Measurements from ENCODE around the gene CREB5. TPM values are rescaled to one million over a fixed set of nuclear protein-coding genes. Genes with fewer than 3 reads are reported as not detected.

CREB5 gene
- total RNA-seq, 2 donors from 2014 or later: 0.53 to 2.6 TPM

DNA sequence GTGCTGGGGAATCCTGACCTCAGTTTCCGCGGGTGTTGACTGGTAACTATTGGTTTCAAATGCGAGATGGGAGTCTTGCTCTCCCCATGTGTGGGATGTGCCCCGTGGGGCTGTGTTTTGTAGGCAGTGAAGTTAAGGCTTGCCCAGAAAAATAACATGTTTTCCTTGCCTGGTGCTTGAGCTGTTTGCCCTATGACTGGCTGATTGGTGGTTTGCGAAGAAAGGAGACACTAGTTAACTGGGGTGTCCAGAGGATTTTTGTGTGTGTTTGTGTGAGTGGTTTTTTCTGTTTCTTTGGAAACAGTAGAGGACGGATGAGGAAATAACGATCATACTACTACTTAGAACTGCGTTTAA lies 61.9 kb downstream of the CREB5 start:
- Histone ChIP-seq H3K27me3 (ENCODE audit: control insufficient read depth, insufficient read depth, low read length, poor library complexity, severe bottlenecking) (no peaks in the 10 kb centered on the region), H3K27ac (ENCODE audit: low read depth, low read length) (no peak overlapping the region), H3K36me3 (ENCODE audit: control insufficient read depth, insufficient read depth, low read length) (no peaks in the 10 kb centered on the region), H3K9me3 (ENCODE audit: control insufficient read depth, low read length) (no peaks in the 10 kb centered on the region), H3K4me1 (ENCODE audit: control insufficient read depth, insufficient read depth, low read length) (peaks cover 6% of the 10 kb centered on the region), H3K4me3 (ENCODE audit: low read length) (no peak overlapping the region), H3K9ac (ENCODE audit: extremely low read depth, low read length, poor library complexity, severe bottlenecking) (no peak overlapping the region)
- no peak for DNase-seq
- Mint-ChIP-seq H3K36me3 (ENCODE audit: low read depth) (no peaks in the 10 kb centered on the region), H3K27me3 (ENCODE audit: insufficient read depth) (peaks cover 7% of the 10 kb centered on the region), H3K4me3 (no peak overlapping the region), H3K4me1 (peaks cover 31% of the 10 kb centered on the region), H3K27ac (no peak overlapping the region), H3K9me3 (no peaks in the 10 kb centered on the region)
- 85 to 100% methylated on average over 1 to 8 of the region's 8 CpGs for WGBS, 2 experiments (ENCODE audit: insufficient coverage in 1 of 2, insufficient read length in 1 of 2)
- TF ChIP-seq CTCF (conservative IDR thresholded peaks at IDR 0.05): no peak

DNA sequence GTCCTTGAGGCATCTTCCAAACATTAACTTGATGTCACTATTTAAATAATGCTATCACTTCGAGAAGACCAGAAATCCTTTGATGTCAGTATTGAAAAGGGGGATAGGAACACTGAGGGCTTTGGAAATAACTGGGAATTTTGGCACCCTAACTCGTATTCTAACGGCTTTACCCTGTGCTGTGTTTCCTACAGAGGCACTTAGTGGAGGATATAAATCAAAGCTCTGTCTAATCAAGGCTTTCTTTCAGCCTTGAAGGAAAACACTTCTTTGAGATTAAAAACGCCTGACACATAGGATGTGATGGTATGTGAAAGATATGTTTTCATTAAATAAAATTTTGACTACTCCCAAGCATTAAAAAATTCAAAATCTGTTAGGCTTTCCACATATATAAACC lies 62.3 kb downstream of the CREB5 start:
- Mint-ChIP-seq H3K27ac (no peak overlapping the region), H3K36me3 (ENCODE audit: low read depth) (no peaks in the 10 kb centered on the region), H3K4me1 (peaks cover 31% of the 10 kb centered on the region), H3K4me3 (no peak overlapping the region), H3K27me3 (ENCODE audit: insufficient read depth) (peaks cover 7% of the 10 kb centered on the region), H3K9me3 (no peaks in the 10 kb centered on the region)
- 95 to 98% methylated on average over 3 to 4 of the region's 4 CpGs for WGBS, 2 experiments (ENCODE audit: insufficient coverage in 1 of 2, insufficient read length in 1 of 2)
- H3K9ac ChIP-seq (ENCODE audit: extremely low read depth, low read length, poor library complexity, severe bottlenecking): no peak overlapping the region
- H3K27ac ChIP-seq (ENCODE audit: low read depth, low read length): no peak overlapping the region
- H3K4me1 ChIP-seq (ENCODE audit: control insufficient read depth, insufficient read depth, low read length): peaks cover 6% of the 10 kb centered on the region
- no peaks in the 10 kb centered on the region for H3K27me3 ChIP-seq (ENCODE audit: control insufficient read depth, insufficient read depth, low read length, poor library complexity, severe bottlenecking)
- no peak for TF ChIP-seq CTCF (conservative IDR thresholded peaks at IDR 0.05)
- H3K9me3 ChIP-seq (ENCODE audit: control insufficient read depth, low read length): no peaks in the 10 kb centered on the region
- no peak for DNase-seq
- no peaks in the 10 kb centered on the region for H3K36me3 ChIP-seq (ENCODE audit: control insufficient read depth, insufficient read depth, low read length)
- H3K4me3 ChIP-seq (ENCODE audit: low read length): no peak overlapping the region

GRCh38 chr7:28477041-28477442 lies 64.7 kb downstream of the CREB5 start:
- no peak overlapping the region for H3K27ac Mint-ChIP-seq
- H3K36me3 ChIP-seq (ENCODE audit: control insufficient read depth, insufficient read depth, low read length): no peaks in the 10 kb centered on the region
- H3K9ac ChIP-seq (ENCODE audit: extremely low read depth, low read length, poor library complexity, severe bottlenecking): no peak overlapping the region
- no peak overlapping the region for H3K4me3 ChIP-seq (ENCODE audit: low read length)
- H3K27me3 Mint-ChIP-seq (ENCODE audit: insufficient read depth): peaks cover 7% of the 10 kb centered on the region
- peaks cover 6% of the 10 kb centered on the region for H3K4me1 ChIP-seq (ENCODE audit: control insufficient read depth, insufficient read depth, low read length)
- peaks cover 43% of the 10 kb centered on the region for H3K4me1 Mint-ChIP-seq
- no peak for DNase-seq
- no peak overlapping the region for H3K27ac ChIP-seq (ENCODE audit: low read depth, low read length)
- TF ChIP-seq CTCF (conservative IDR thresholded peaks at IDR 0.05): no peak
- no peaks in the 10 kb centered on the region for H3K27me3 ChIP-seq (ENCODE audit: control insufficient read depth, insufficient read depth, low read length, poor library complexity, severe bottlenecking)
- no peaks in the 10 kb centered on the region for H3K9me3 Mint-ChIP-seq
- WGBS, 2 experiments (ENCODE audit: insufficient coverage in 1 of 2, insufficient read length in 1 of 2): 63 to 86% methylated on average over 2 to 3 of the region's 3 CpGs
- no peak overlapping the region for H3K4me3 Mint-ChIP-seq
- H3K9me3 ChIP-seq (ENCODE audit: control insufficient read depth, low read length): no peaks in the 10 kb centered on the region
- no peaks in the 10 kb centered on the region for H3K36me3 Mint-ChIP-seq (ENCODE audit: low read depth)
